Measurements from ENCODE around the gene IFITM2.

IFITM2 gene

GRCh38 chr11:299081-299891 is 8.3 kb upstream of the IFITM2 start, which contains the start of gene IFITM5:
TSS of gene IFITM5 (minus strand) at chr11:299526. CDS start at chr11:299490, 36 bp downstream.
- TF ChIP-seq CTCF (IDR thresholded peaks at IDR 0.05; ENCODE audit: low read length, missing control alignments) = no peak
- H3K4me3 ChIP-seq (replicated peaks; ENCODE audit: low read depth, low read length) = no peak within 1 kb of the TSS
- no peak for DNase-seq (ENCODE audit: low read depth)

- peak; percentile 20 for TF ChIP-seq CTCF (IDR thresholded peaks at IDR 0.05; ENCODE audit: low read length, missing control alignments)
- no peak for DNase-seq (ENCODE audit: low read depth)
- H3K4me3 ChIP-seq (replicated peaks; ENCODE audit: low read depth, low read length) = no peak overlapping the region
Observed at GRCh38 chr11:299951-300735, 7.5 kb upstream of the IFITM2 start.

- no peak for TF ChIP-seq CTCF (IDR thresholded peaks at IDR 0.05; ENCODE audit: low read length, missing control alignments)
- DNase-seq (ENCODE audit: low read depth) = no peak
- no peak overlapping the region for H3K4me3 ChIP-seq (replicated peaks; ENCODE audit: low read depth, low read length)
Observed at GRCh38 chr11:303363-303762, 4.3 kb upstream of the IFITM2 start.

- no peak for DNase-seq (ENCODE audit: low read depth)
- no peak overlapping the region for H3K4me3 ChIP-seq (replicated peaks; ENCODE audit: low read depth, low read length)
- TF ChIP-seq CTCF (IDR thresholded peaks at IDR 0.05; ENCODE audit: low read length, missing control alignments) = no peak
Observed at GRCh38 chr11:304061-304506, 3.5 kb upstream of the IFITM2 start.

- peak; percentile 78 for TF ChIP-seq CTCF (IDR thresholded peaks at IDR 0.05; ENCODE audit: low read length, missing control alignments)
- DNase-seq (ENCODE audit: low read depth) = peak; percentile 86
- no peak overlapping the region for H3K4me3 ChIP-seq (replicated peaks; ENCODE audit: low read depth, low read length)
Observed at GRCh38 chr11:304915-305843, 2.4 kb upstream of the IFITM2 start.

- no peak for DNase-seq (ENCODE audit: low read depth)
Observed at GRCh38 chr11:305844-306211, 1.8 kb upstream of the IFITM2 start.

More at GRCh38 chr11:305844-306211, 1.8 kb upstream of the IFITM2 start:
- no peak for TF ChIP-seq CTCF (IDR thresholded peaks at IDR 0.05; ENCODE audit: low read length, missing control alignments)
- no peak overlapping the region for H3K4me3 ChIP-seq (replicated peaks; ENCODE audit: low read depth, low read length)
